GM19397 (cell line): ENCODE data around the gene DIAPH1.

ENCODE experiments used
- ATAC-seq: cut with Tn5 transposase; IDR thresholded peaks from one replicate; pipeline ENCODE4 v1.9.1; 2021; ENCODE audit warnings: mild to moderate bottlenecking, moderate library complexity; ENCODE audit not compliant: unreplicated experiment

Gene DIAPH1

DNA sequence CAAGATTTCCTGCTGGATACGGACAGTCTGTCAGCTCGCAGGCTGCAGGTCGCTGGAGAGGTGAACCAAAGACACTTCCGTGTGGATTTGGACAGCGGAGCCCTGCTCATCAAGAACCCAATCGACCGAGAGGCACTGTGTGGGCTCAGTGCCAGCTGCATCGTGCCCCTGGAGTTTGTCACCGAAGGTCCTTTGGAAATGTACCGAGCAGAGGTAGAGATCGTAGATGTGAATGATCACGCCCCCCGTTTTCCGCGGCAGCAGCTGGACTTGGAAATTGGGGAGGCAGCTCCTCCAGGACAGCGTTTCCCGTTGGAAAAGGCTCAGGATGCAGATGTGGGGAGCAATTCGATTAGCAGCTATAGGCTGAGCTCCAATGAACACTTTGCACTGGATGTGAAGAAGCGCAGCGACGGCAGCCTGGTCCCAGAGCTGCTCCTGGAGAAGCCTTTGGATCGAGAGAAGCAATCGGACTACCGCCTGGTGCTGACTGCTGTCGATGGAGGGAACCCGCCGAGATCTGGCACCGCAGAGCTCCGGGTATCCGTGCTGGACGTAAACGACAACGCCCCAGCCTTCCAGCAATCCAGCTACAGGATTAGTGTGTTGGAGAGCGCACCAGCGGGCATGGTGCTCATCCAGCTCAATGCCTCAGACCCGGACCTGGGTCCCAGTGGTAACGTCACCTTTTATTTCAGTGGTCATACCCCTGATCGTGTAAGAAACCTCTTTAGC is 133.3 kb downstream of the DIAPH1 start:
- ATAC-seq, result no peak

DNA sequence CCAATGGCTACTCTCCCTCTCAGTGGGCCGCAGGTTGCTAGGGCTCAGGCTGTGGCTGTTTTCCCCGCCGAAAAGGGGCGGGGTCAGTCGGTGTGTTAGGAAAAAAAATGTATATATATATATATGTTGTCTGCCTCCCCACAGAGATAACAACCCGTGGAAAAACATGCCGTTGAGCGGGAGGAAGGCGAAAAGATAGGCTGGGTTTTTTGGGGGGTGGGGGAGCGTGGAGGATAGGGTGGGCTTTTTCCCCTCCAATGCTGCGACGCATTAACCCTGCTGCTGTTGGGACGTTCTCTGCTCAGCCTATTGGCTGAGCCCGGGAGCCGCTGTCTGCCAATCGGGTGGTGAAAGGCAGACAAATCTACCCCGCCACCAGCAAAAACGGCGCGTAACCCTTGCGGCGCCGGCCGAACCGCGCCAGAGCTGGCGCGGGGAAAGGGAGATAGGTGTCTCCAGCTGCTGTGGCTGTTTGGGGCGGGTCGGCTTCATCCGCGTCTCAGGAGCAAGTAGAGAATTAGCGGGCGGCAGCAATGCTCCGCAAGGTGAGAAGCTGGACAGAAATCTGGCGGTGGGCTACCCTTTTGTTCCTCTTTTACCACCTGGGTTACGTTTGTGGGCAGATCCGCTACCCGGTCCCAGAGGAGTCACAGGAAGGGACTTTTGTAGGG is 134.0 kb downstream of the DIAPH1 start, which contains the start of gene PCDHGC4:
PCDHGC4 (plus strand) TSS at position 390 of the 671 bp plus-strand sequence; CDS start at position 534, 144 bp downstream.
- ATAC-seq, result no peak

DNA sequence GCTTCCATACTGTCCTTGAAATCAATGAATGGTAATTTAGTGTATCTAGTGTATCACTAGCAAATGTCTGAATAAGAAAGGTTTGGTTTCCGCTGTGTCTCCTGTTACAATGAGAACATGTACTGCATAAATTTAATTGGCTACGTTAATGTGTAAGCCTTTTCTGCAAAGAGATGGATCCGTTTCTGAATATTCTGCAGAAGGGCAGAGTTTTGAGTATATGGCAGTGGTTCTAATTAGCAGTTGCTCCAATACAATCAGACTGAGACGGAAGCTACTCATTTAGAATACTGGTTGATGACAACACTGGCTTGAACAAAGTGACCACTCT is 134.5 kb downstream of the DIAPH1 start:
- no peak for ATAC-seq

DNA sequence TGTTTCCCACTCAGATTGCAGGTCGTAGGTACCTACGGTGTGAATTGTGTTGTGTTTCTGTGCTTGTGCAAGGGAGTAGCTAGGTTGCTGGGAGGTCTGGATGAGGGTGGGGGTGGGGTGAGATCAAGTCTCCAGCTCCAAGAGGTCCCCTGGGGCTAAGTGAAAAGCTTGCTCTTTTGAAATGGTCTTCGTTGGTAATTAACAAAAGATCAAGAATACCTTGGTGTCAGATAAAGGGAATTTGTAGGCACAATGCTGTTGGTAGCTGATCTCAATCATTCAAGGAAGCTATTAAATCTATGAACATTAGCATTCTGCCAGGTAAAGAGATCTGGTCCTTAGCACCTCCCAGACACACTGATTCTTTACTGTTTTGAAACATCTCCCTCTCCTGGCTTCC is 134.9 kb downstream of the DIAPH1 start:
- ATAC-seq, result no peak

GRCh38 chr5:141479776-141480175 is 139.0 kb downstream of the DIAPH1 start:
- ATAC-seq, result no peak

DNA sequence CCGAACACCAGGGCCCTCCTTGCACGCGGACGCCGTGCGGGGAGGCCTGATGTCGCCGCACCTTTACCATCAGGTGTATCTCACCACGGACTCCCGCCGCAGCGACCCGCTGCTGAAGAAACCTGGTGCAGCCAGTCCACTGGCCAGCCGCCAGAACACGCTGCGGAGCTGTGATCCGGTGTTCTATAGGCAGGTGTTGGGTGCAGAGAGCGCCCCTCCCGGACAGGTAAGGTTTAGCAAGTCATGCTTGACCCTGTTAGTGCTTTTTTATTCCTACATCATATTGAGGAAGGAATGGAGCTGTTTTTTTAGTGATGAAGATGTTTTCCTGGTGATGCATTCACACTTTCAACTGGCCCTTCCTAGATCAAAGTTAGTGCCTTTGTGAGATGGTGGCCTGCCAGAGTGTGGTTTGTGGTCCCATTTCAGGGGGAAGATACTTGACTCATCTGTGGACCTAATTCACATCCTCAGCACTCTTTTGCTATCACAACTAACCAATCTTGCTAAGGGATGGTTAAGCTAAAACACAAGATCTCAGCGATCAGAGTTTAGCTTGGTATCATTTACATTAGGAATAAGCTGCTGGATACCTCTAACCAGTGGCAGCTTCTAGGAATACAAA is 140.4 kb downstream of the DIAPH1 start:
- ATAC-seq, result no peak

DNA sequence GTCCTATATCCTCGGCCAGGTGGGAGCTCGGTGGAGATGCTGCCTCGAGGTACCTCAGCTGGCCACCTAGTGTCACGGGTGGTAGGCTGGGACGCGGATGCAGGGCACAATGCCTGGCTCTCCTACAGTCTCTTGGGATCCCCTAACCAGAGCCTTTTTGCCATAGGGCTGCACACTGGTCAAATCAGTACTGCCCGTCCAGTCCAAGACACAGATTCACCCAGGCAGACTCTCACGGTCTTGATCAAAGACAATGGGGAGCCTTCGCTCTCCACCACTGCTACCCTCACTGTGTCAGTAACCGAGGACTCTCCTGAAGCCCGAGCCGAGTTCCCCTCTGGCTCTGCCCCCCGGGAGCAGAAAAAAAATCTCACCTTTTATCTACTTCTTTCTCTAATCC is 141.0 kb downstream of the DIAPH1 start:
- no peak for ATAC-seq

DNA sequence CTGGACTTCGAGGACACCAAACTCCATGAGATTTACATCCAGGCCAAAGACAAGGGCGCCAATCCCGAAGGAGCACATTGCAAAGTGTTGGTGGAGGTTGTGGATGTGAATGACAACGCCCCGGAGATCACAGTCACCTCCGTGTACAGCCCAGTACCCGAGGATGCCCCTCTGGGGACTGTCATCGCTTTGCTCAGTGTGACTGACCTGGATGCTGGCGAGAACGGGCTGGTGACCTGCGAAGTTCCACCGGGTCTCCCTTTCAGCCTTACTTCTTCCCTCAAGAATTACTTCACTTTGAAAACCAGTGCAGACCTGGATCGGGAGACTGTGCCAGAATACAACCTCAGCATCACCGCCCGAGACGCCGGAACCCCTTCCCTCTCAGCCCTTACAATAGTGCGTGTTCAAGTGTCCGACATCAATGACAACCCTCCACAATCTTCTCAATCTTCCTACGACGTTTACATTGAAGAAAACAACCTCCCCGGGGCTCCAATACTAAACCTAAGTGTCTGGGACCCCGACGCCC is 141.7 kb downstream of the DIAPH1 start:
- ATAC-seq, result no peak

- ATAC-seq, result peak; percentile 26
Observed at GRCh38 chr5:141476132-141476911, 142.5 kb downstream of the DIAPH1 start.

GRCh38 chr5:141475625-141476131 is 143.1 kb downstream of the DIAPH1 start, which contains the start of gene PCDHGC3:
PCDHGC3 (plus strand) TSS chr5:141475966; CDS start chr5:141476117, 151 bp downstream.
- ATAC-seq, result peak; percentile 96

DNA sequence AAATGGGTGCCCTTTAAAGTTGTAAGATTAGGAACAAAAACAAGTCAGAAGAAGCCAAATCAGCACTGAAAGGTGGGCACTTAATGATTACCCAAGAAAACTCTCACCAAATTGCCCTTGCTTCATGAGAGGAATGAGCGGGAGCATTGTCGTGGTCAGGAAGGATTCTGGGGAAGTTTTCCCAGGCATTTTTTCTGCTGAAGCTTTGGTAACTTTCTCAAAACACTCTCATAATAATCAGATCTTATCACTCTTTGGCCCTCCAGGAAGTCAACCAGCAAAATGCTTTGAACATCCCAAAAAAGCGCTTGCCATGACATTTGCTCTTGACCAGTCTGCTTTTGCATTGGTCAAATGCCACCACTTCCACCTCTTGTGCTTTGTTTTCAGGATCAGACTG is 153.4 kb downstream of the DIAPH1 start:
- ATAC-seq, result no peak
